ENCODE measurements around the gene GPC6. TPM values are rescaled to one million over a fixed set of nuclear protein-coding genes. Genes with fewer than 3 reads are reported as not detected.

The GPC6 gene
- total RNA-seq, 2 experiments from 2014 or later = not detected

GRCh38 chr13:93420206-93420605 is 193.6 kb downstream of the GPC6 start:
- no peaks in the 10 kb centered on the region for H3K9me2 ChIP-seq (ENCODE audit: insufficient read depth, low read length)
- H3K9me3 ChIP-seq (ENCODE audit: low read length) = no peaks in the 10 kb centered on the region
- H3K36me3 ChIP-seq (ENCODE audit: insufficient read depth, low read length) = no peaks in the 10 kb centered on the region
- TF ChIP-seq CTCF (conservative IDR thresholded peaks at IDR 0.05; ENCODE audit: low read length) = no peak
- no peak for TF ChIP-seq EZH2phosphoT487 (IDR thresholded peaks at IDR 0.05; ENCODE audit: borderline replicate concordance, low read depth, low read length)
- intact Hi-C loops (cut with micrococcal nuclease; ENCODE audit: unreplicated experiment) = no loop called here
- H4K20me1 ChIP-seq (ENCODE audit: insufficient read depth, low read length) = no peaks in the 10 kb centered on the region
- no peak for DNase-seq (ENCODE audit: low spot score)
- BruUV-seq (replicated peaks) = no TSS peak
- POLR2A ChIA-PET = interaction anchor here (0.7 kb wide), 1 partner anchor 96 kb away, joined by 3 read pairs; no protein-coding TSS in a partner anchor
- H3K4me1 ChIP-seq (ENCODE audit: insufficient read depth, low read length, poor library complexity, severe bottlenecking) = no peaks in the 10 kb centered on the region
- H3K4me2 ChIP-seq (ENCODE audit: low read length) = no peak overlapping the region
- CTCF ChIA-PET (ENCODE audit: unreplicated experiment) = no interaction called here
- no peak overlapping the region for H3K27ac ChIP-seq (ENCODE audit: low read depth, low read length, poor library complexity, severe bottlenecking)
- no peaks in the 10 kb centered on the region for H3K79me2 ChIP-seq (ENCODE audit: insufficient read depth, low read depth, low read length)
- H2AFZ ChIP-seq (ENCODE audit: low read length) = no peak overlapping the region
- no peak overlapping the region for H3K4me3 ChIP-seq (ENCODE audit: low read depth, low read length, poor library complexity, severe bottlenecking)

GRCh38 chr13:93420887-93421286 is 194.3 kb downstream of the GPC6 start:
- ChIA-PET POLR2A (no interaction called here), CTCF (ENCODE audit: unreplicated experiment) (no interaction called here)
- Histone ChIP-seq H3K79me2 (ENCODE audit: insufficient read depth, low read depth, low read length) (no peaks in the 10 kb centered on the region), H3K9me3 (ENCODE audit: low read length) (no peaks in the 10 kb centered on the region), H3K4me1 (ENCODE audit: insufficient read depth, low read length, poor library complexity, severe bottlenecking) (no peaks in the 10 kb centered on the region), H3K4me3 (ENCODE audit: low read depth, low read length, poor library complexity, severe bottlenecking) (no peak overlapping the region), H3K9me2 (ENCODE audit: insufficient read depth, low read length) (no peaks in the 10 kb centered on the region), H2AFZ (ENCODE audit: low read length) (no peak overlapping the region), H3K4me2 (ENCODE audit: low read length) (no peak overlapping the region), H4K20me1 (ENCODE audit: insufficient read depth, low read length) (no peaks in the 10 kb centered on the region), H3K27ac (ENCODE audit: low read depth, low read length, poor library complexity, severe bottlenecking) (no peak overlapping the region), H3K36me3 (ENCODE audit: insufficient read depth, low read length) (no peaks in the 10 kb centered on the region)
- no TSS peak for BruUV-seq (replicated peaks)
- DNase-seq (ENCODE audit: low spot score) = no peak
- intact Hi-C loops (cut with micrococcal nuclease; ENCODE audit: unreplicated experiment) = no loop called here
- no peak for TF ChIP-seq CTCF (conservative IDR thresholded peaks at IDR 0.05; ENCODE audit: low read length)
- no peak for TF ChIP-seq EZH2phosphoT487 (IDR thresholded peaks at IDR 0.05; ENCODE audit: borderline replicate concordance, low read depth, low read length)

- Histone ChIP-seq H3K4me3 (ENCODE audit: low read depth, low read length, poor library complexity, severe bottlenecking) (no peak overlapping the region), H3K4me1 (ENCODE audit: insufficient read depth, low read length, poor library complexity, severe bottlenecking) (no peaks in the 10 kb centered on the region), H3K79me2 (ENCODE audit: insufficient read depth, low read depth, low read length) (no peaks in the 10 kb centered on the region), H2AFZ (ENCODE audit: low read length) (no peak overlapping the region), H3K9me2 (ENCODE audit: insufficient read depth, low read length) (no peaks in the 10 kb centered on the region), H3K4me2 (ENCODE audit: low read length) (no peak overlapping the region), H4K20me1 (ENCODE audit: insufficient read depth, low read length) (no peaks in the 10 kb centered on the region), H3K9me3 (ENCODE audit: low read length) (no peaks in the 10 kb centered on the region), H3K27ac (ENCODE audit: low read depth, low read length, poor library complexity, severe bottlenecking) (no peak overlapping the region), H3K36me3 (ENCODE audit: insufficient read depth, low read length) (no peaks in the 10 kb centered on the region)
- ChIA-PET POLR2A (interaction anchor here (0.5 kb wide), 1 partner anchor 1297 kb away, joined by 3 read pairs; no protein-coding TSS in a partner anchor), CTCF (ENCODE audit: unreplicated experiment) (no interaction called here)
- BruUV-seq (replicated peaks) = no TSS peak
- no peak for TF ChIP-seq CTCF (conservative IDR thresholded peaks at IDR 0.05; ENCODE audit: low read length)
- no peak for TF ChIP-seq EZH2phosphoT487 (IDR thresholded peaks at IDR 0.05; ENCODE audit: borderline replicate concordance, low read depth, low read length)
- DNase-seq (ENCODE audit: low spot score) = no peak
- intact Hi-C loops (cut with micrococcal nuclease; ENCODE audit: unreplicated experiment) = no loop called here
These were observed 196.5 kb downstream of the GPC6 start for GRCh38 chr13:93422980-93423543.

Data from OCI-LY7 (cell line).